Uterus (tissue), 4 donors: Measurements from ENCODE around the gene TRAF5. TPM values are rescaled to one million over a fixed set of nuclear protein-coding genes. Genes with fewer than 3 reads are reported as not detected.

Source experiments
- DNase-seq, 2 donors: peaks; one replicate each; pipeline ENCODE4 v3.0.0-alpha.2; 2019 to 2020
- H3K27ac ChIP-seq, 2 donors: fragments of 200-600 bp; sonication (generic); 1 replicate in 1 of 2; 2 replicates in 1 of 2; pipeline ENCODE4 v1.5.1; 2016 to 2018
- H3K27me3 ChIP-seq, 2 donors: fragments of 200-600 bp; sonication (generic); one replicate each; pipeline ENCODE4 v1.5.1; 2018 to 2019; ENCODE audit warnings: control low read depth in 1 of 2
- H3K36me3 ChIP-seq, 2 donors: fragments of 200-600 bp; sonication (generic); one replicate each; pipeline ENCODE4 v1.5.1; 2019; ENCODE audit warnings: control low read depth in 1 of 2
- H3K4me1 ChIP-seq, 2 donors: fragments of 200-600 bp; sonication (generic); one replicate each; pipeline ENCODE4 v1.5.1; 2018 to 2019; ENCODE audit warnings: control low read depth in 1 of 2
- H3K4me3 ChIP-seq, 2 donors: fragments of 200-600 bp; sonication (generic); 1 replicate in 1 of 2; 2 replicates in 1 of 2; pipeline ENCODE4 v1.5.1; 2018 to 2019; ENCODE audit warnings: mild to moderate bottlenecking in 1 of 2
- H3K9me3 ChIP-seq, 2 donors: fragments of 200-600 bp; sonication (generic); one replicate each; pipeline ENCODE4 v1.5.1; 2019; ENCODE audit warnings: control low read depth in 1 of 2
- CTCF ChIP-seq, 4 experiments: fragments of 200-600 bp in 2 of 4; fragments of 450-650 bp in 2 of 4; sonication (generic) in 2 of 4; IDR thresholded peaks; one replicate each; pipeline ENCODE4 v1.5.1; 2016 to 2019; ENCODE audit warnings: antibody characterized with exemption in 4 of 4, mild to moderate bottlenecking in 2 of 4, moderate library complexity in 1 of 4
- POLR2A ChIP-seq, 2 donors: fragments of 450-650 bp; IDR thresholded peaks; one replicate each; pipeline ENCODE4 v1.6.1; 2016; ENCODE audit warnings: antibody characterized with exemption in 2 of 2, mild to moderate bottlenecking in 1 of 2, moderate library complexity in 1 of 2
- intact Hi-C: fragments of 100-400 bp; cut with DNase I; formaldehyde crosslinking; loops from one replicate; pipeline ENCODE4 v1.15.1; 2023; ENCODE audit warnings: low total_unique reads
- total RNA-seq, 4 donors: library from RNA; depleted of rRNA in 3 of 4; stranded (reverse); fragments of >200 nt in 3 of 4; gene quantifications; one replicate each; pipeline versions ENCODE4 v1.1.0 to v1.2.4, GENCODE V29; 2014 to 2023
- donor health status: DM: yes; HTN: yes; CAD: no.

TRAF5 gene
- total RNA-seq, 4 donors from 2014 or later, result 17.1 to 98.6 (median 53.3) TPM

- no peak overlapping the region for H3K27ac ChIP-seq
- H3K27me3 ChIP-seq, result no peaks in the 10 kb centered on the region
- H3K4me3 ChIP-seq, result no peak overlapping the region
- TF ChIP-seq CTCF (IDR thresholded peaks at IDR 0.05), result no peak
- TF ChIP-seq POLR2A (IDR thresholded peaks at IDR 0.05), result no peak
- H3K9me3 ChIP-seq, result no peaks in the 10 kb centered on the region
- intact Hi-C loops, result no loop called here
- no peaks in the 10 kb centered on the region for H3K4me1 ChIP-seq
- no peaks in the 10 kb centered on the region for H3K36me3 ChIP-seq
- DNase-seq, result no peak
Observed at GRCh38 chr1:211352465-211352864, 25.8 kb downstream of the TRAF5 start.

- H3K4me1 ChIP-seq, result no peaks in the 10 kb centered on the region
- intact Hi-C loops, result no loop called here
- DNase-seq, result peak in 1 of 2 donors; percentile 26
Observed at GRCh38 chr1:211352985-211353515, 26.4 kb downstream of the TRAF5 start.

GRCh38 chr1:211353562-211354212 lies 27.1 kb downstream of the TRAF5 start:
- no peak for DNase-seq
- H3K9me3 ChIP-seq, result no peaks in the 10 kb centered on the region
- H3K27me3 ChIP-seq, result no peaks in the 10 kb centered on the region
- no peak overlapping the region for H3K4me3 ChIP-seq
- H3K27ac ChIP-seq, result no peak overlapping the region
- no peaks in the 10 kb centered on the region for H3K36me3 ChIP-seq
- intact Hi-C loops, result no loop called here
- TF ChIP-seq CTCF (IDR thresholded peaks at IDR 0.05) (no peak), POLR2A (IDR thresholded peaks at IDR 0.05) (no peak)
- no peaks in the 10 kb centered on the region for H3K4me1 ChIP-seq

More at GRCh38 chr1:211352985-211353515, 26.4 kb downstream of the TRAF5 start:
- peak; percentile 11 to 48 (median 26) for TF ChIP-seq CTCF (IDR thresholded peaks at IDR 0.05)
- no peak for TF ChIP-seq POLR2A (IDR thresholded peaks at IDR 0.05)
- H3K27me3 ChIP-seq, result no peaks in the 10 kb centered on the region
- no peak overlapping the region for H3K27ac ChIP-seq
- no peaks in the 10 kb centered on the region for H3K9me3 ChIP-seq
- no peak overlapping the region for H3K4me3 ChIP-seq
- H3K36me3 ChIP-seq, result no peaks in the 10 kb centered on the region

GRCh38 chr1:211355873-211356272 lies 29.2 kb downstream of the TRAF5 start:
- no peaks in the 10 kb centered on the region for H3K36me3 ChIP-seq
- no peaks in the 10 kb centered on the region for H3K27me3 ChIP-seq
- H3K9me3 ChIP-seq, result no peaks in the 10 kb centered on the region
- no peak for DNase-seq
- no peak overlapping the region for H3K27ac ChIP-seq
- intact Hi-C loops, result no loop called here
- no peaks in the 10 kb centered on the region for H3K4me1 ChIP-seq
- TF ChIP-seq POLR2A (IDR thresholded peaks at IDR 0.05), result no peak
- TF ChIP-seq CTCF (IDR thresholded peaks at IDR 0.05), result no peak
- H3K4me3 ChIP-seq, result no peak overlapping the region

- Histone ChIP-seq H3K4me1 (no peaks in the 10 kb centered on the region), H3K4me3 (no peak overlapping the region), H3K36me3 (no peaks in the 10 kb centered on the region), H3K9me3 (no peaks in the 10 kb centered on the region), H3K27me3 (no peaks in the 10 kb centered on the region), H3K27ac (no peak overlapping the region)
- no peak for DNase-seq
- no peak for TF ChIP-seq POLR2A (IDR thresholded peaks at IDR 0.05)
- TF ChIP-seq CTCF (IDR thresholded peaks at IDR 0.05), result no peak
- intact Hi-C loops, result no loop called here
Observed at GRCh38 chr1:211356723-211357407, 30.2 kb downstream of the TRAF5 start.
